SK-MEL-5 (cell line): ENCODE data around the gene EBI3. TPM values are rescaled to one million over a fixed set of nuclear protein-coding genes. Genes with fewer than 3 reads are reported as not detected.
"Not testable (repeated sequence)": the region's sequence is repeated elsewhere in the genome, so short reads cannot be mapped to it uniquely, and the experiment has no call there.

Experiments
- DNase-seq: peaks from one replicate; pipeline ENCODE4 v3.0.0-alpha.2; 2016; ENCODE audit warnings: low read depth, low spot score
- in situ Hi-C: cut with HindIII; loops from 2 replicates; pipeline ENCODE4 v1.10.0; 2016; ENCODE audit warnings: low sequenced_read_pairs, high pct_unique_total_duplicates, low pct_unique_long_range_greater_than_20kb
- total RNA-seq: library from RNA; depleted of rRNA; stranded (reverse); fragments of >200 nt; shearing (Covaris generic); gene quantifications from 2 replicates; pipeline ENCODE4 v1.2.3, GENCODE V29; 2014; rRNA removed

The EBI3 gene
- total RNA-seq, 1 experiment from 2014 or later, result not detected

DNA sequence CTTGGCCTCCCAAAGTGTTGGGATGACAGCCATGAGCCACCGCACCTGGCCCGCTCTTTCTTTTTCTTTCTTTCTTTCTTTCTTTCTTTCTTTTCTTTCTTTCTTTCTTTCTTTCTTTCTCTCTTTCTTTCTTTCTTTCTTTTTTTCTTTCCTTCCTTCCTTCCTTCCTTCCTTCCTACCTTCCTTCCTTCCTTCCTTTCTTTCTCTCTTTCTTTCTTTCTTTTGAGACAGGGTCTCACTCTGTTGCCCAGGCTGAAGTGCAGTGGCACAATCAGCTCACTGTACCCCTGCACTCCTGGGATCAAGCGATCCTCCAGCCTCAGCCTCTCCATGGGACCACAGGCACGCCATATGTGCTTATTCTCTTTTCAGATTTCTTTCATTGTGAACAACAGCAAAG, 56.8 kb downstream of the EBI3 start:
- DNase-seq, result not testable (repeated sequence)

More for the DNA sequence above, 56.8 kb downstream of the EBI3 start:
- in situ Hi-C loops, result not testable (repeated sequence)

Other genes starting within 250 kb of the EBI3 start
- 1,726 and 1,742 TPM in 2 replicates for gene EEF2, start 244.1 kb upstream of the EBI3 start, total RNA-seq
- gene PIAS4, start 221.8 kb upstream of the EBI3 start, total RNA-seq, result 19.1 and 20.6 TPM in 2 replicates
- gene ZBTB7A, start 162.6 kb upstream of the EBI3 start, total RNA-seq, result 6.9 and 8.2 TPM in 2 replicates
- 192 and 197 TPM in 2 replicates for gene MAP2K2, start 105.4 kb upstream of the EBI3 start, total RNA-seq
- not detected in 2 replicates for gene CREB3L3, start 75.9 kb upstream of the EBI3 start, total RNA-seq
- gene SIRT6, start 47.0 kb upstream of the EBI3 start, total RNA-seq, result 10.0 and 12.1 TPM in 2 replicates
- gene ANKRD24, start 46.8 kb upstream of the EBI3 start, total RNA-seq, result 0.05 and 0.16 TPM in 2 replicates
- 20.2 and 20.9 TPM in 2 replicates for gene YJU2, start 17.6 kb downstream of the EBI3 start, total RNA-seq
- gene SHD, start 49.7 kb downstream of the EBI3 start, total RNA-seq, result 0.42 TPM in 1 of 2 replicates, not detected in the other
- not detected in 2 replicates for gene TMIGD2, start 72.9 kb downstream of the EBI3 start, total RNA-seq
- 2.7 and 2.8 TPM in 2 replicates for gene FSD1, start 75.1 kb downstream of the EBI3 start, total RNA-seq
- 3.1 and 3.8 TPM in 2 replicates for gene STAP2, start 109.3 kb downstream of the EBI3 start, total RNA-seq
- gene MPND, start 114.0 kb downstream of the EBI3 start, total RNA-seq, result 3.0 and 5.3 TPM in 2 replicates
- gene SH3GL1, start 171.0 kb downstream of the EBI3 start, total RNA-seq, result 33.0 and 37.6 TPM in 2 replicates
- gene CHAF1A, start 173.1 kb downstream of the EBI3 start, total RNA-seq, result 14.5 and 19.4 TPM in 2 replicates
- 57.7 and 62.3 TPM in 2 replicates for gene UBXN6, start 228.3 kb downstream of the EBI3 start, total RNA-seq
- 24.5 and 25.2 TPM in 2 replicates for gene HDGFL2, start 242.8 kb downstream of the EBI3 start, total RNA-seq